NB4 (cell line): Measurements from ENCODE around the gene GDF10.

Experiments used
- POLR2A ChIP-seq: IDR thresholded peaks from 2 replicates; pipeline ENCODE4 v1.6.1; 2011; ENCODE audit warnings: mild to moderate bottlenecking; ENCODE audit not compliant: insufficient read length; ENCODE audit errors: extremely low read depth
- TF ChIP-seq, protein P1 (sequence below): IDR thresholded peaks from one replicate; pipeline ENCODE4 v1.5.1; 2012; ENCODE audit warnings: low read depth, low read length
- TF ChIP-seq, protein P2 (sequence below): IDR thresholded peaks from 2 replicates; pipeline ENCODE4 v1.6.1; 2011; ENCODE audit warnings: low read depth, low read length

DNA sequence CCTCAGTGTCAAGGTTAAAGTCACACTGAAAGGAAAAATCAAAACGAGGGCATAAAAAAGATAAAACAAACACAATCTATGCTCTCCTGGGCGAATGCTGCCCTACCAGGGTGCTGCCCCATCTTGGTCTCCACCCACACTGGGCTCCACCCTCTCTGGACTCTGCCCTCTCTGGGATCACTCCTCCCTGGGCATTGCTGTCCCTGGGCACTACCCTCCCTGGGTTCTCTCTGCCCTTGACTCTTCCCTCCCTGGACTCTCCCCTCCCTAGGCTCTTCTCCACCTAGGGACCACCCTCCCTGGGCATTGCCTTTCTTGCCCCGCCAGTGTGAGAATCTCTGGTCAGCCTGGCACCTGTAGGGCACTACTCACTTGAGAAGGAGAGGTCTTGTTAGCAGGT lies 30.8 kb downstream of the GDF10 start:
- TF ChIP-seq, protein P1, sequence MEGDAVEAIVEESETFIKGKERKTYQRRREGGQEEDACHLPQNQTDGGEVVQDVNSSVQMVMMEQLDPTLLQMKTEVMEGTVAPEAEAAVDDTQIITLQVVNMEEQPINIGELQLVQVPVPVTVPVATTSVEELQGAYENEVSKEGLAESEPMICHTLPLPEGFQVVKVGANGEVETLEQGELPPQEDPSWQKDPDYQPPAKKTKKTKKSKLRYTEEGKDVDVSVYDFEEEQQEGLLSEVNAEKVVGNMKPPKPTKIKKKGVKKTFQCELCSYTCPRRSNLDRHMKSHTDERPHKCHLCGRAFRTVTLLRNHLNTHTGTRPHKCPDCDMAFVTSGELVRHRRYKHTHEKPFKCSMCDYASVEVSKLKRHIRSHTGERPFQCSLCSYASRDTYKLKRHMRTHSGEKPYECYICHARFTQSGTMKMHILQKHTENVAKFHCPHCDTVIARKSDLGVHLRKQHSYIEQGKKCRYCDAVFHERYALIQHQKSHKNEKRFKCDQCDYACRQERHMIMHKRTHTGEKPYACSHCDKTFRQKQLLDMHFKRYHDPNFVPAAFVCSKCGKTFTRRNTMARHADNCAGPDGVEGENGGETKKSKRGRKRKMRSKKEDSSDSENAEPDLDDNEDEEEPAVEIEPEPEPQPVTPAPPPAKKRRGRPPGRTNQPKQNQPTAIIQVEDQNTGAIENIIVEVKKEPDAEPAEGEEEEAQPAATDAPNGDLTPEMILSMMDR = no peak
- TF ChIP-seq POLR2A = no peak
- TF ChIP-seq, protein P2, sequence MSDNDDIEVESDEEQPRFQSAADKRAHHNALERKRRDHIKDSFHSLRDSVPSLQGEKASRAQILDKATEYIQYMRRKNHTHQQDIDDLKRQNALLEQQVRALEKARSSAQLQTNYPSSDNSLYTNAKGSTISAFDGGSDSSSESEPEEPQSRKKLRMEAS = no peak
